Heart left ventricle (tissue), 16 donors: ENCODE data around the gene WBP2NL. TPM values are rescaled to one million over a fixed set of nuclear protein-coding genes. Genes with fewer than 3 reads are reported as not detected.

Source experiments
- ATAC-seq, 4 donors: fragments of 200-7000 bp; cut with Tn5 transposase; one replicate each; pipeline ENCODE4 v1.9.1; 2020 to 2022; ENCODE audit warnings: moderate library complexity in 4 of 4, mild to moderate bottlenecking in 3 of 4, moderate number of reproducible peaks in 1 of 4
- DNase-seq, 5 donors: peaks; one replicate each; pipeline ENCODE4 v3.0.0-alpha.2; 2020
- H3K27ac ChIP-seq, 12 donors: fragments of 200-600 bp; sonication (generic) in 4 of 12; one replicate each; pipeline versions ENCODE4 v1.5.0 to v1.8.0; 2016 to 2022; ENCODE audit warnings: mild to moderate bottlenecking in 2 of 12
- H3K27me3 ChIP-seq, 9 donors: fragments of 200-600 bp; sonication (generic) in 2 of 9; one replicate each; pipeline versions ENCODE4 v1.5.1 to v1.8.0; 2016 to 2022; ENCODE audit warnings: mild to moderate bottlenecking in 3 of 9
- H3K36me3 ChIP-seq, 9 donors: fragments of 200-600 bp; sonication (generic) in 2 of 9; one replicate each; pipeline versions ENCODE4 v1.5.0 to v1.8.0; 2018 to 2022; ENCODE audit warnings: mild to moderate bottlenecking in 2 of 9
- H3K4me1 ChIP-seq, 12 donors: fragments of 200-600 bp; sonication (generic) in 4 of 12; one replicate each; pipeline versions ENCODE4 v1.5.0 to v1.8.0; 2016 to 2022; ENCODE audit warnings: mild to moderate bottlenecking in 3 of 12
- H3K4me3 ChIP-seq, 12 donors: fragments of 200-600 bp; sonication (generic) in 4 of 12; one replicate each; pipeline versions ENCODE4 v1.5.0 to v1.8.0; 2017 to 2022; ENCODE audit warnings: mild to moderate bottlenecking in 9 of 12, moderate library complexity in 4 of 12
- H3K9me3 ChIP-seq, 12 donors: fragments of 200-600 bp; sonication (generic) in 4 of 12; one replicate each; pipeline versions ENCODE4 v1.5.0 to v1.8.0; 2016 to 2022; ENCODE audit warnings: mild to moderate bottlenecking in 1 of 12
- POLR2A ChIP-seq, 2 donors: fragments of 450-650 bp; IDR thresholded peaks; one replicate each; pipeline ENCODE4 v1.6.1; 2017; ENCODE audit warnings: antibody characterized with exemption in 2 of 2, mild to moderate bottlenecking in 2 of 2, moderate library complexity in 2 of 2
- whole genome bisulfite sequencing, 4 donors: extraction: QIAGEN DNeasy Blood & Tissue Kit in 2 of 4; methylation state at CpG; one replicate each; pipeline versions ENCODE4 v1.1.5 to v1.1.7; 2013 to 2018; 5-methylcytosine and 5-hydroxymethylcytosine counted together
- intact Hi-C, 10 donors: fragments of 100-400 bp; cut with DNase I; formaldehyde crosslinking; loops; one replicate each; pipeline versions ENCODE4 v1.11.1 to v1.14.2; 2022
- polyA plus RNA-seq, 2 donors: library from polyadenylated mRNA; stranded (reverse); fragments of 200-250 nt; gene quantifications; one replicate each; pipeline ENCODE4 v1.2.3, GENCODE V29; 2013
- total RNA-seq, 9 donors: library from RNA; depleted of rRNA in 2 of 9; stranded (reverse); fragments of >200 nt in 2 of 9; fragmentation: NEBNext Ultra II Directional in 3 of 9; extraction: Animal tissue kit (Norgen Biotek cat#: 25700) in 3 of 9; gene quantifications; one replicate each; pipeline versions ENCODE4 v1.1.0 to v1.2.4, GENCODE V29; 2016 to 2023
- TF ChIP-seq, protein P1 (sequence below), 12 donors: fragments of 200-600 bp; sonication (generic) in 4 of 12; IDR thresholded peaks; one replicate each; pipeline versions ENCODE4 v1.5.0 to v1.8.0; 2018 to 2022; ENCODE audit warnings: antibody characterized with exemption in 12 of 12, mild to moderate bottlenecking in 5 of 12
- donor health status: ischemic (EF 13 %, LVEDD 7.1; RV severe dilation, severe dysfunction).
- donor health status: healthy with polysubstance abuse.
- donor health status: DM: no; HTN: yes; CAD: no.
- donor health status: DM: no; HTN: no; CAD: no.
- donor health status: ischemic (EF 25% LVEDD 6.9; RV normal size, moderate dysfunction).
- donor health status: ischemic (EF 25% LVEDD 5.7; RV mildly dilated, moderate dysfunction).
- donor health status: healthy.
- donor health status: DM: yes; HTN: yes; CAD: no.
- donor health status: ischemic (EF 35%, LVEDD 5.7; RV mildly dilated, moderate dysfunction).
- donor health status: nonischemic (EF 11% LVEDD 7.7; RV severe dilation, severe dysfunction).
- donor health status: DM: yes; HTN: yes; CAD: no.
- donor health status: PGD.
- donor health status: ischemic (EF 29% LVEDD 5.4; RV normal size, mild dysfunction).
- donor health status: nonischemic (EF 23%, LVEDD 6.1; RV moderate dilation, normal function).

The WBP2NL gene
- total and polyA plus RNA-seq, 11 donors = 0.11 to 1.1 (median 0.38) TPM; not detected in 1

DNA sequence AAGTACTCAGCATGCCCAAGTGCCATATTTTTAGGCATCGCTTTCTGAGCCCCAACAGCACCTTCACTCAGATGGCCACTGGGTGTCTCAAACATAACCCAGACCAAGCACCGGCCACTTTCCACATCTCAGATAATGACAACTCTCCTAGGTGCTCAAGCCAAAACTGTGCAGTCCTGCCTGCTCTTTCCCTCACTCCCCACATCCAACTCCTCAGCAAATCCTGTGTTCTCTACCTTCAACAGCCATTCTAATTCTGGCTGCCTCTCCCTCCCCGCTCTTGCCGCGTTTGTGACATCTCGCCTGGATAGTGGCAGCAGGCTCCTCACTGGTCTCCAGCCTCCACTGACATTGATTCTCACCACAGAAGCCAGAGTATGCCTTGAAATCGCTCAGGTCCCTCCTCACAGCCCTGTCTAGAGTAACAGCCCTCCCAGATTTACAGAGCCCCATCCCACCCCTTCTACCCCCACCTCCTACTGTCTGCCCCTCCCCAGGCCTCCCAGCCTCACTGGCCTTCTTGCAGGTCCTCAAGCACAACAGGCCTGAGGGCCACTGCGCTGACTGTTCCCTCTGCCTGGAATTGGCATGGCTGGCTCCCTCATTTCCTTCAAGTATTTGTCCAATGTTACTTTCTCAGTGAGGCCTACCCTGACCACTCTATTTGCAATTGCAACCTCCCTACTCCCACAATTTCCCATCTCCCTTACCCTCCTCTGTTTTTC, 74.2 kb downstream of the WBP2NL start:
- intact Hi-C loops = loop anchor here in 2 of 10 donors (10.0 kb wide), 3 partner anchors 202 to 388 kb away; partner anchors contain the start of genes SNU13 (in 1 of the 2), SREBF2 (in 1 of the 2) and TCF20 (in 1 of the 2)
- ATAC-seq = peak in 2 of 4 donors; percentile 9 to 11
- WGBS, 4 donors = 59 to 74% (median 68%) methylated on average over 8 of the region's 8 CpGs
- H3K36me3 ChIP-seq = peaks cover 0 to 34% (median 11%) of the 10 kb centered on the region in 9 donors
- H3K4me3 ChIP-seq = no peak overlapping the region
- no peaks in the 10 kb centered on the region for H3K27me3 ChIP-seq
- TF ChIP-seq, protein P1, sequence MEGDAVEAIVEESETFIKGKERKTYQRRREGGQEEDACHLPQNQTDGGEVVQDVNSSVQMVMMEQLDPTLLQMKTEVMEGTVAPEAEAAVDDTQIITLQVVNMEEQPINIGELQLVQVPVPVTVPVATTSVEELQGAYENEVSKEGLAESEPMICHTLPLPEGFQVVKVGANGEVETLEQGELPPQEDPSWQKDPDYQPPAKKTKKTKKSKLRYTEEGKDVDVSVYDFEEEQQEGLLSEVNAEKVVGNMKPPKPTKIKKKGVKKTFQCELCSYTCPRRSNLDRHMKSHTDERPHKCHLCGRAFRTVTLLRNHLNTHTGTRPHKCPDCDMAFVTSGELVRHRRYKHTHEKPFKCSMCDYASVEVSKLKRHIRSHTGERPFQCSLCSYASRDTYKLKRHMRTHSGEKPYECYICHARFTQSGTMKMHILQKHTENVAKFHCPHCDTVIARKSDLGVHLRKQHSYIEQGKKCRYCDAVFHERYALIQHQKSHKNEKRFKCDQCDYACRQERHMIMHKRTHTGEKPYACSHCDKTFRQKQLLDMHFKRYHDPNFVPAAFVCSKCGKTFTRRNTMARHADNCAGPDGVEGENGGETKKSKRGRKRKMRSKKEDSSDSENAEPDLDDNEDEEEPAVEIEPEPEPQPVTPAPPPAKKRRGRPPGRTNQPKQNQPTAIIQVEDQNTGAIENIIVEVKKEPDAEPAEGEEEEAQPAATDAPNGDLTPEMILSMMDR (IDR thresholded peaks at IDR 0.05) = no peak
- peaks cover 3 to 61% (median 35%) of the 10 kb centered on the region in 12 donors for H3K4me1 ChIP-seq
- H3K9me3 ChIP-seq = no peaks in the 10 kb centered on the region
- peak in 2 of 5 donors; percentile 52 to 55 for DNase-seq
- H3K27ac ChIP-seq = peak overlapping the region in 6 of 12 donors; percentile 45 to 93 (median 88)

DNA sequence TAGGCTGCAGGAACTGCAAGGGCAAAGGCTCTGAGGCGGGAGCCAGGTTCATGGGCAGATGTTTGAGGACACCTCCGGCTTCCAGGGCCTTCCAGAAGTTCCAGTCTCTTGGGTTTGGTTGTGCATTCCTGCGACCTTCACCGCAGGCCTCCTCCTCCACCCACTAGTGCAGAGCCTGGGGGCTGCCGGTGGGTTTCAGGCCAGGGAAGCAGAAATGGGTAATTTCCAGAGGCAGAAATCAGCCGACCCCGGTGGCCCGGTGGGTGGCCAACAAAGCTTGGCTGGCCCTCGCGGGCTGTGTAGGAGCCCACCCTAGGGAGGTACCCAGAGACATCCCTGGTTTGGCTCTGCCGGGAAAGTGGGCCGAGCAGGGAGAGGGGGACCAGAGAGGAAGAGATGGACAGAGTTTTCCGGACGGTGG, 75.0 kb downstream of the WBP2NL start:
- intact Hi-C loops = loop anchor here in 2 of 10 donors (10.0 kb wide), 3 partner anchors 201 to 389 kb away; partner anchors contain the start of genes SNU13 (in 1 of the 2), SREBF2 (in 1 of the 2) and TCF20 (in 1 of the 2)
- no peak for TF ChIP-seq POLR2A (IDR thresholded peaks at IDR 0.05)
- TF ChIP-seq, protein P1 (IDR thresholded peaks at IDR 0.05) = no peak
- 61 to 68% (median 66%) methylated on average over 10 to 14 of the region's 14 CpGs for WGBS, 4 donors
- H3K4me1 ChIP-seq = peaks cover 5 to 66% (median 42%) of the 10 kb centered on the region in 12 donors
- H3K27ac ChIP-seq = peak overlapping the region in 11 of 12 donors; percentile 83 to 95 (median 89)
- peaks cover 0 to 29% (median 8%) of the 10 kb centered on the region in 9 donors for H3K36me3 ChIP-seq
- no peak for DNase-seq
- ATAC-seq = no peak
- H3K9me3 ChIP-seq = no peaks in the 10 kb centered on the region
- no peaks in the 10 kb centered on the region for H3K27me3 ChIP-seq
- peak overlapping the region in 11 of 12 donors; percentile 56 to 84 (median 78) for H3K4me3 ChIP-seq

DNA sequence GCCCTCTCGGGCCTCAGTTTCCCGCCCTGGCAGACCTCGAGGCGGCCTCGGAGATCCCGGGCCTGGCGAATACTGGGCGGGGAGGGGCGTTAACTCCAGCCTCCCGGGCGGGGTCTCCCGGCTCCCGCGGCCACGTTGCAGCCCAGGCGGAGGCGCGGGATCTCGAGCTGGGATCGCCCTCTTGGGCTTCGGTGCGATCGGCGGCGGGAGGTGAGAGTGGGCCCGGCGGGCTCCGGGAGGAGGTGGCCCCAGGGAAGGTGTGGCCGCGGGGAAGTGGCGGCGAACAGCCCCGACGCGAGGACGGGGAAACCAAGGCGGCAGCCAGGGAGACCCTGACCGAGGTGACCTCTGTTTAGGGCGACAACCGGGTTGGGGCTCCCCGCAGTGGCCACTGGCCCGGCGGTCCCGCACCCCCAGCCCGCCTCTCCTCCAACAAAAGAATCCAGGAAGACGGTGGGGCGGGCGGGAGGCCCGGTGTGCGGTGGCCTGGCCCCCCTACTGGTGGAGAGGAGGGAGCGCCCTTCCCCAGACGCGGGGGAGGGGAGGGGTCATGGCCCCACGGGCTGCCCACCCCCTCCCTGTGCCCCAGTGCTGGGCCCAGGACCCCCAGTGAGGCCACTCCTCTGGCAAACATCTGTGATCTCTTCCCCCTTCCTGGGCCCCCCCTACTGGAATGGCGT, 75.7 kb downstream of the WBP2NL start, which contains the start of gene PHETA2:
TSS of gene PHETA2 (plus strand) at position 117 of the 680 bp plus-strand sequence. CDS start 3,046 bp downstream, outside the sequence.
- no peaks in the 10 kb centered on the region for H3K9me3 ChIP-seq
- peak within 1 kb of the TSS; percentile 56 to 84 (median 78) for H3K4me3 ChIP-seq
- peaks cover 0 to 25% (median 8%) of the 10 kb centered on the region in 9 donors for H3K36me3 ChIP-seq
- intact Hi-C loops = loop anchor here in 2 of 10 donors (10.0 kb wide), 3 partner anchors 201 to 389 kb away; partner anchors contain the start of genes SNU13 (in 1 of the 2), SREBF2 (in 1 of the 2) and TCF20 (in 1 of the 2)
- WGBS, 4 donors = 2 to 6% (median 4%) methylated on average over 25 to 55 of the region's 55 CpGs
- peaks cover 5 to 68% (median 46%) of the 10 kb centered on the region in 12 donors for H3K4me1 ChIP-seq
- TF ChIP-seq POLR2A (IDR thresholded peaks at IDR 0.05) = peak in 1 of 2 donors; percentile 32
- TF ChIP-seq, protein P1 (IDR thresholded peaks at IDR 0.05) = peak in 10 of 12 donors; percentile 24 to 50 (median 36)
- ATAC-seq = peak in 1 of 4 donors; percentile 2
- DNase-seq = peak; percentile 52 to 82 (median 64)
- no peaks in the 10 kb centered on the region for H3K27me3 ChIP-seq
- H3K27ac ChIP-seq = peak within 1 kb of the TSS; percentile 80 to 95 (median 89)
